T-helper 17 cell (primary cell): ENCODE measurements around the gene KRTAP10-1. TPM values are rescaled to one million over a fixed set of nuclear protein-coding genes. Genes with fewer than 3 reads are reported as not detected.
A peak's percentile ranks its signal among the peaks of the same experiment; 100 is the strongest.

Experiments used
- ATAC-seq: fragments of 150-1000 bp; cut with Tn5 transposase; 2 replicates; pipeline ENCODE4 v1.10.0; 2021; ENCODE audit warnings: mild to moderate bottlenecking, moderate library complexity
- DNase-seq, 3 donors: peaks; one replicate each; pipeline versions ENCODE4 v3.0.0 to v3.0.0-alpha.2; 2020 to 2021
- H3K9me3 ChIP-seq: one replicate; pipeline ENCODE4 v1.7.0; 2013; ENCODE audit warnings: low read length, mild to moderate bottlenecking; ENCODE audit not compliant: control insufficient read depth, poor library complexity, severe bottlenecking
- H3K27ac Mint-ChIP-seq: one replicate; pipeline ENCODE4 v1.8.0; 2022; ENCODE audit warnings: mild to moderate bottlenecking, moderate library complexity, mixed read lengths
- H3K27me3 Mint-ChIP-seq: one replicate; pipeline ENCODE4 v1.8.0; 2022; ENCODE audit warnings: mixed read lengths
- H3K36me3 Mint-ChIP-seq: one replicate; pipeline ENCODE4 v1.8.0; 2022; ENCODE audit warnings: low read depth, mixed read lengths
- H3K4me1 Mint-ChIP-seq: one replicate; pipeline ENCODE4 v1.8.0; 2022; ENCODE audit warnings: mild to moderate bottlenecking, mixed read lengths
- H3K4me3 Mint-ChIP-seq: one replicate; pipeline ENCODE4 v1.8.0; 2022; ENCODE audit warnings: mild to moderate bottlenecking, moderate library complexity, mixed read lengths
- total RNA-seq, 4 donors: library from RNA in 2 of 4; stranded (reverse) in 2 of 4; gene quantifications; one replicate each; pipeline ENCODE4 v1.2.3 and lab custom pipeline; 2022 to 2026

Gene KRTAP10-1
- total RNA-seq, 2 donors from 2014 or later = not detected

GRCh38 chr21:44499631-44500030 lies 40.4 kb downstream of the KRTAP10-1 start:
- H3K36me3 Mint-ChIP-seq = no peaks in the 10 kb centered on the region
- peaks cover 16% of the 10 kb centered on the region for H3K27me3 Mint-ChIP-seq
- H3K9me3 ChIP-seq = no peaks in the 10 kb centered on the region
- peaks cover 3% of the 10 kb centered on the region for H3K4me1 Mint-ChIP-seq
- H3K27ac Mint-ChIP-seq = no peak overlapping the region
- H3K4me3 Mint-ChIP-seq = no peak overlapping the region
- ATAC-seq = no peak
- no peak for DNase-seq

- no peaks in the 10 kb centered on the region for H3K9me3 ChIP-seq
- no peaks in the 10 kb centered on the region for H3K36me3 Mint-ChIP-seq
- ATAC-seq (no peak), DNase-seq (no peak)
- peaks cover 16% of the 10 kb centered on the region for H3K27me3 Mint-ChIP-seq
- peaks cover 2% of the 10 kb centered on the region for H3K4me1 Mint-ChIP-seq
- no peak overlapping the region for H3K27ac Mint-ChIP-seq
- no peak overlapping the region for H3K4me3 Mint-ChIP-seq
These were observed 40.8 kb downstream of the KRTAP10-1 start for GRCh38 chr21:44499211-44499560.

- Mint-ChIP-seq H3K27me3 (peaks cover 16% of the 10 kb centered on the region), H3K36me3 (no peaks in the 10 kb centered on the region), H3K4me3 (no peak overlapping the region), H3K27ac (no peak overlapping the region), H3K4me1 (no peaks in the 10 kb centered on the region)
- no peaks in the 10 kb centered on the region for H3K9me3 ChIP-seq
- ATAC-seq (no peak), DNase-seq (no peak)
These were observed 41.5 kb downstream of the KRTAP10-1 start for GRCh38 chr21:44498280-44499210.

- H3K4me1 Mint-ChIP-seq = no peaks in the 10 kb centered on the region
These were observed 42.3 kb downstream of the KRTAP10-1 start for GRCh38 chr21:44497703-44498126.

GRCh38 chr21:44496564-44497550 lies 43.1 kb downstream of the KRTAP10-1 start:
- ATAC-seq (no peak), DNase-seq (no peak)
- no peak overlapping the region for H3K4me3 Mint-ChIP-seq
- no peak overlapping the region for H3K27ac Mint-ChIP-seq
- peaks cover 21% of the 10 kb centered on the region for H3K27me3 Mint-ChIP-seq
- no peaks in the 10 kb centered on the region for H3K36me3 Mint-ChIP-seq
- no peaks in the 10 kb centered on the region for H3K4me1 Mint-ChIP-seq
- H3K9me3 ChIP-seq = no peaks in the 10 kb centered on the region

More at GRCh38 chr21:44497703-44498126, 42.3 kb downstream of the KRTAP10-1 start:
- DNase-seq (no peak), ATAC-seq (no peak)
- Mint-ChIP-seq H3K36me3 (no peaks in the 10 kb centered on the region), H3K27me3 (peaks cover 16% of the 10 kb centered on the region), H3K4me3 (no peak overlapping the region), H3K27ac (no peak overlapping the region)
- no peaks in the 10 kb centered on the region for H3K9me3 ChIP-seq

- DNase-seq = no peak
- no peak overlapping the region for H3K4me3 Mint-ChIP-seq
- no peaks in the 10 kb centered on the region for H3K4me1 Mint-ChIP-seq
- no peaks in the 10 kb centered on the region for H3K9me3 ChIP-seq
- no peaks in the 10 kb centered on the region for H3K36me3 Mint-ChIP-seq
- no peak for ATAC-seq
- H3K27ac Mint-ChIP-seq = no peak overlapping the region
- H3K27me3 Mint-ChIP-seq = peaks cover 23% of the 10 kb centered on the region
These were observed 44.1 kb downstream of the KRTAP10-1 start for GRCh38 chr21:44495611-44496563.

- no peaks in the 10 kb centered on the region for H3K36me3 Mint-ChIP-seq
- DNase-seq (no peak), ATAC-seq (no peak)
- H3K27me3 Mint-ChIP-seq = peaks cover 24% of the 10 kb centered on the region
- H3K27ac Mint-ChIP-seq = no peak overlapping the region
- no peaks in the 10 kb centered on the region for H3K9me3 ChIP-seq
- no peaks in the 10 kb centered on the region for H3K4me1 Mint-ChIP-seq
- H3K4me3 Mint-ChIP-seq = no peak overlapping the region
These were observed 45.0 kb downstream of the KRTAP10-1 start for GRCh38 chr21:44494956-44495355.

GRCh38 chr21:44494418-44494817 lies 45.6 kb downstream of the KRTAP10-1 start:
- Mint-ChIP-seq H3K36me3 (no peaks in the 10 kb centered on the region), H3K4me3 (no peak overlapping the region), H3K4me1 (no peaks in the 10 kb centered on the region), H3K27me3 (peaks cover 30% of the 10 kb centered on the region), H3K27ac (no peak overlapping the region)
- no peaks in the 10 kb centered on the region for H3K9me3 ChIP-seq
- ATAC-seq = no peak
- DNase-seq = no peak

GRCh38 chr21:44492567-44493385 lies 47.2 kb downstream of the KRTAP10-1 start:
- no peaks in the 10 kb centered on the region for H3K4me1 Mint-ChIP-seq
- peaks cover 37% of the 10 kb centered on the region for H3K27me3 Mint-ChIP-seq
- no peak overlapping the region for H3K4me3 Mint-ChIP-seq
- ATAC-seq (no peak), DNase-seq (no peak)
- no peak overlapping the region for H3K27ac Mint-ChIP-seq
- no peaks in the 10 kb centered on the region for H3K9me3 ChIP-seq
- H3K36me3 Mint-ChIP-seq = no peaks in the 10 kb centered on the region

GRCh38 chr21:44490816-44491215 lies 49.2 kb downstream of the KRTAP10-1 start:
- Mint-ChIP-seq H3K27ac (no peak overlapping the region), H3K4me3 (no peak overlapping the region), H3K36me3 (no peaks in the 10 kb centered on the region), H3K27me3 (peaks cover 28% of the 10 kb centered on the region), H3K4me1 (peaks cover 3% of the 10 kb centered on the region)
- no peaks in the 10 kb centered on the region for H3K9me3 ChIP-seq
- ATAC-seq = no peak
- no peak for DNase-seq

- Mint-ChIP-seq H3K27ac (no peak overlapping the region), H3K4me3 (no peak overlapping the region), H3K27me3 (peaks cover 24% of the 10 kb centered on the region), H3K4me1 (peaks cover 3% of the 10 kb centered on the region), H3K36me3 (no peaks in the 10 kb centered on the region)
- ATAC-seq (no peak), DNase-seq (no peak)
- H3K9me3 ChIP-seq = no peaks in the 10 kb centered on the region
These were observed 49.6 kb downstream of the KRTAP10-1 start for GRCh38 chr21:44490405-44490804.

- no peaks in the 10 kb centered on the region for H3K9me3 ChIP-seq
- Mint-ChIP-seq H3K27ac (peak overlapping the region; percentile 9), H3K27me3 (peaks cover 21% of the 10 kb centered on the region), H3K4me3 (no peak overlapping the region), H3K36me3 (no peaks in the 10 kb centered on the region), H3K4me1 (peaks cover 3% of the 10 kb centered on the region)
- no peak for DNase-seq
- no peak for ATAC-seq
These were observed 50.0 kb downstream of the KRTAP10-1 start for GRCh38 chr21:44489962-44490361.
